ENCODE results near the gene CRACR2A. TPM values are rescaled to one million over a fixed set of nuclear protein-coding genes. Genes with fewer than 3 reads are reported as not detected.

The CRACR2A gene
- total and polyA plus RNA-seq, 10 of the 15 experiments (the other 5 are each of a cell fraction or from before 2014, with no cell fraction given), result 2.1 to 18.0 (median 13.2) TPM

DNA sequence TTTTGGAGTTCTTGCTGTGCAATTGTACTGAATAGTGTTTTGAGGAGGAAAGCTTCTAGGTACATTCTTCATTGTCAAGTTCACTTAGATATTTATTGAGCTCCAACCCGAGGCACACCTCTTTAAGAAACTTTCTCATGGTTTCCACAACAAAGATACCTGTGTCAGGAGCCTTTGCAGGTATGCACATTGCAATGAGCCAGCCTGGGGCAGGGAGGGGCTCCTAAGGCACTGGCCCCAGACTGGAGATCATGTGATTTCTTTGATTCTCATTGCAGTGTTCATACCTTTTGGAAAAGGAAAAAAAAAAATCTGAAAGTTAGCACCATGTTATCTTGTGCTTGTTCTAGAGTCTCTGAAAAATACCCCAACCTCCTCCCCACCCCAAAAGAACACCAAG lies 181.6 kb downstream of the CRACR2A start:
- Histone ChIP-seq H3K4me2 (ENCODE audit: control insufficient read depth, insufficient read depth) (no peak overlapping the region), H3K9me3 (replicated peaks; ENCODE audit: control insufficient read depth, insufficient read depth, low read length) (no peaks in the 10 kb centered on the region), H3K4me3 (no peak overlapping the region), H2AFZ (ENCODE audit: control insufficient read depth, low read depth, low read length) (no peak overlapping the region), H4K20me1 (ENCODE audit: control insufficient read depth, insufficient read depth) (no peaks in the 10 kb centered on the region), H3K36me3 (ENCODE audit: control insufficient read depth in 2 of 2, insufficient read depth in 2 of 2, low read length in 1 of 2) (no peaks in the 10 kb centered on the region), H3K4me1 (ENCODE audit: control insufficient read depth, insufficient read depth, low read length) (no peaks in the 10 kb centered on the region), H3K9ac (ENCODE audit: control insufficient read depth, insufficient read depth, low read length) (no peak overlapping the region), H3K79me2 (ENCODE audit: control insufficient read depth, insufficient read depth, low read length) (no peaks in the 10 kb centered on the region), H3K27me3 (replicated peaks in 1 of 2; ENCODE audit: control insufficient read depth in 2 of 2, insufficient read depth in 2 of 2, low read length in 1 of 2) (peaks cover 0 to 2% of the 10 kb centered on the region in 2 experiments; a peak in 2 of 4 replicates), H3K27ac (ENCODE audit: control insufficient read depth, insufficient read depth) (no peak overlapping the region)
- in situ Hi-C loops (cut with MboI) (no loop called here), intact Hi-C loops (cut with micrococcal nuclease; ENCODE audit: unreplicated experiment) (no loop called here)
- ChIA-PET RAD21 (ENCODE audit: unreplicated experiment) (no interaction called here), SMC1A (ENCODE audit: uncharacterized antibody, unreplicated experiment) (no interaction called here), POLR2A (no interaction called here), CTCF (no interaction called here)
- FAIRE-seq (no peak), ATAC-seq (no peak), DNase-seq (ENCODE audit: low read depth, low spot score) (no peak)
- no TSS peak for BruUV-seq (replicated peaks)
- 0% methylated on average over 1 of the region's 1 CpG for WGBS (ENCODE audit: insufficient coverage, insufficient replicate concordance, low lambda C conversion rate, missing lambda C conversion rate)
- TF ChIP-seq ETV6 (conservative IDR thresholded peaks at IDR 0.05 in 1 of 2, IDR thresholded peaks at IDR 0.05 in 1 of 2; ENCODE audit: borderline replicate concordance in 1 of 2, low read depth in 1 of 2), result no peak
- no peak for TF ChIP-seq KDM1A (IDR thresholded peaks at IDR 0.05; ENCODE audit: borderline replicate concordance)
- TF ChIP-seq NR2F1 (conservative IDR thresholded peaks at IDR 0.05), result no peak
- no peak for TF ChIP-seq SUPT20H (IDR thresholded peaks at IDR 0.05; ENCODE audit: borderline replicate concordance, control insufficient read depth, low read depth, low read length)
- no peak for TF ChIP-seq HDGF (IDR thresholded peaks at IDR 0.05)
- no peak for TF ChIP-seq SKIL (IDR thresholded peaks at IDR 0.05; ENCODE audit: low read depth, poor library complexity, severe bottlenecking)
- no peak for TF ChIP-seq NRF1 (conservative IDR thresholded peaks at IDR 0.05; ENCODE audit: low read depth, low read length)
- TF ChIP-seq, protein P1, sequence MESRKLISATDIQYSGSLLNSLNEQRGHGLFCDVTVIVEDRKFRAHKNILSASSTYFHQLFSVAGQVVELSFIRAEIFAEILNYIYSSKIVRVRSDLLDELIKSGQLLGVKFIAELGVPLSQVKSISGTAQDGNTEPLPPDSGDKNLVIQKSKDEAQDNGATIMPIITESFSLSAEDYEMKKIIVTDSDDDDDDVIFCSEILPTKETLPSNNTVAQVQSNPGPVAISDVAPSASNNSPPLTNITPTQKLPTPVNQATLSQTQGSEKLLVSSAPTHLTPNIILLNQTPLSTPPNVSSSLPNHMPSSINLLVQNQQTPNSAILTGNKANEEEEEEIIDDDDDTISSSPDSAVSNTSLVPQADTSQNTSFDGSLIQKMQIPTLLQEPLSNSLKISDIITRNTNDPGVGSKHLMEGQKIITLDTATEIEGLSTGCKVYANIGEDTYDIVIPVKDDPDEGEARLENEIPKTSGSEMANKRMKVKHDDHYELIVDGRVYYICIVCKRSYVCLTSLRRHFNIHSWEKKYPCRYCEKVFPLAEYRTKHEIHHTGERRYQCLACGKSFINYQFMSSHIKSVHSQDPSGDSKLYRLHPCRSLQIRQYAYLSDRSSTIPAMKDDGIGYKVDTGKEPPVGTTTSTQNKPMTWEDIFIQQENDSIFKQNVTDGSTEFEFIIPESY (IDR thresholded peaks at IDR 0.05), result no peak
- no peak for TF ChIP-seq STAT3 (IDR thresholded peaks at IDR 0.05; ENCODE audit: low read depth, low read length)
- no peak for TF ChIP-seq TARDBP (IDR thresholded peaks at IDR 0.05; ENCODE audit: borderline replicate concordance)
- TF ChIP-seq CUX1 (IDR thresholded peaks at IDR 0.05; ENCODE audit: insufficient replicate concordance, low read depth, low read length), result no peak
- TF ChIP-seq MYC (IDR thresholded peaks at IDR 0.05; ENCODE audit: insufficient read depth, insufficient read length, insufficient replicate concordance, low read length, severe bottlenecking), result no peak
- no peak for TF ChIP-seq ZNF24 (IDR thresholded peaks at IDR 0.05)
- TF ChIP-seq CHD4 (IDR thresholded peaks at IDR 0.05), result no peak

Data from GM12878 (cell line).